Activated T-helper 9 cell treated with anti-CD3 and anti-CD28 coated beads, Interleukin-2, amount 50 U/mL, for 16 hours (primary cell): ENCODE data around the gene SAFB.
"Not testable (repeated sequence)": the region's sequence is repeated elsewhere in the genome, so short reads cannot be mapped to it uniquely, and the experiment has no call there.

ENCODE experiments used
- DNase-seq: peaks from one replicate; pipeline ENCODE4 v3.0.0-alpha.2; 2020; ENCODE audit warnings: low read depth

The SAFB gene

GRCh38 chr19:5697022-5697889 lies 74.4 kb downstream of the SAFB start:
- no peak for DNase-seq

- DNase-seq, result no peak
Observed at GRCh38 chr19:5697890-5698634, 75.2 kb downstream of the SAFB start.

- no peak for DNase-seq
Observed at GRCh38 chr19:5698635-5699422, 75.9 kb downstream of the SAFB start.

GRCh38 chr19:5700455-5701092 lies 77.7 kb downstream of the SAFB start:
- no peak for DNase-seq

- not testable (repeated sequence) for DNase-seq
Observed at GRCh38 chr19:5702053-5702410, 79.1 kb downstream of the SAFB start.

GRCh38 chr19:5703819-5704818 lies 81.2 kb downstream of the SAFB start:
- DNase-seq, result no peak

- no peak for DNase-seq
Observed at GRCh38 chr19:5705552-5705951, 82.7 kb downstream of the SAFB start.

GRCh38 chr19:5706876-5707573 lies 84.1 kb downstream of the SAFB start:
- DNase-seq, result no peak

- DNase-seq, result no peak
Observed at GRCh38 chr19:5707576-5708575, 85.0 kb downstream of the SAFB start.

GRCh38 chr19:5711025-5711424 lies 88.1 kb downstream of the SAFB start:
- no peak for DNase-seq

- DNase-seq, result no peak
Observed at GRCh38 chr19:5711713-5712161, 88.9 kb downstream of the SAFB start.

- DNase-seq, result no peak
Observed at GRCh38 chr19:5713228-5713627, 90.3 kb downstream of the SAFB start.

GRCh38 chr19:5714816-5715215 lies 91.9 kb downstream of the SAFB start:
- DNase-seq, result no peak

GRCh38 chr19:5717215-5717935 lies 94.5 kb downstream of the SAFB start:
- no peak for DNase-seq
